LHCN-M2 (cell line): ENCODE results near the gene PIEZO2. TPM values are rescaled to one million over a fixed set of nuclear protein-coding genes. Genes with fewer than 3 reads are reported as not detected.
A peak's percentile ranks its signal among the peaks of the same experiment; 100 is the strongest.
"Not testable (repeated sequence)": the region's sequence is repeated elsewhere in the genome, so short reads cannot be mapped to it uniquely, and the experiment has no call there.

Experiments used
- DNase-seq: peaks from one replicate; pipeline ENCODE4 v3.0.0-alpha.2; 2012; ENCODE audit warnings: low read depth
- polyA plus RNA-seq: library from polyadenylated mRNA; unstranded; fragments of >200 nt; gene quantifications from one replicate; pipeline ENCODE4 v1.2.1, GENCODE V29; 2012; ENCODE audit warnings: missing spikeins
- total RNA-seq: library from RNA; depleted of rRNA; stranded (reverse); fragments of >200 nt; gene quantifications from 2 replicates; pipeline ENCODE4 v1.2.3, GENCODE V29; 2014; rRNA removed

The PIEZO2 gene
- 3.3 and 10.4 TPM in 2 replicates for total RNA-seq
- polyA plus RNA-seq = 2.7 TPM

GRCh38 chr18:11149441-11150270 lies at the start of gene PIEZO2:
Gene PIEZO2, minus strand, starts transcription at chr18:11149569. Its CDS starts 981 bp downstream, at chr18:11148588.
- DNase-seq = peak; percentile 65

GRCh38 chr18:11183637-11184036 lies 34.3 kb upstream of the PIEZO2 start:
- no peak for DNase-seq

DNA sequence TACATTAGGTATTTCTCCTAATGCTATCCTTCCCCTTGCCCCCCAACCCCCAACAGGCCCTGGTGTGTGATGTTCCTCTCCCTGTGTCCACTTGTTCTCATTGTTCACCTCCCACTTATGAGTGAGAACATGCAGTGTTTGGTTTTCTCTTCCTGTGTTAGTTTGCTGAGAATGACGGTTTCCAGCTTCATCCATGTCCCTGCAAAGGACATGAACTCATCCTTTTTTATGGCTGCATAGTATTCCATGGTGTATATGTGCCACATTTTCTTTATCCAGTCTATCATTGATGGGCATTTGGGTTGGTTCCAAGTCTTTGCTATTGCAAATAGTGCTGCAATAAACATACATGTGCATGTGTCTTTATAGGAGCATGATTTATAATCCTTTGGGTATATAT lies 32.3 kb upstream of the PIEZO2 start:
- not testable (repeated sequence) for DNase-seq

- no peak for DNase-seq
Observed at GRCh38 chr18:11179959-11180519, 30.7 kb upstream of the PIEZO2 start.

- peak; percentile 19 for DNase-seq
Observed at GRCh38 chr18:11178951-11179549, 29.7 kb upstream of the PIEZO2 start.

DNA sequence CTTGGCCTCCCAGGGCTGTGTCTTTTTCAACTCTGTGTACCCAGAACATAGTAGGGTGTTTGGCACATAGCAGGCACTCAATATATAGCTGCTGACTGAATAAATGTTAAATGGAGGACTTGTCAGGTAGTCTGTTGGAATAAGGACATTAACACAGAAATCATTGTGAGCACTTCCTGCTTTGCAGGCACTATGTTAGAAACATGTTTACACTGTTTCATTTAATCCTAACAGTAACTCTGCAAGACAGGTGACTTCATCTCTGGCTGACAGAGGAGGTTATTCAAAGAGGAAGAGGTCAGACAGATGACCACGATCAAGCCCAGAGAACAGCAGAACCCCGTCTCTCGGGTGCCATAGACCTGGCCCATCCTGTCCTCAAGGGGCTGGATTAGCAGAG lies 28.0 kb upstream of the PIEZO2 start:
- no peak for DNase-seq

GRCh38 chr18:11176481-11176881 lies 27.1 kb upstream of the PIEZO2 start:
- DNase-seq = peak; percentile 50

DNA sequence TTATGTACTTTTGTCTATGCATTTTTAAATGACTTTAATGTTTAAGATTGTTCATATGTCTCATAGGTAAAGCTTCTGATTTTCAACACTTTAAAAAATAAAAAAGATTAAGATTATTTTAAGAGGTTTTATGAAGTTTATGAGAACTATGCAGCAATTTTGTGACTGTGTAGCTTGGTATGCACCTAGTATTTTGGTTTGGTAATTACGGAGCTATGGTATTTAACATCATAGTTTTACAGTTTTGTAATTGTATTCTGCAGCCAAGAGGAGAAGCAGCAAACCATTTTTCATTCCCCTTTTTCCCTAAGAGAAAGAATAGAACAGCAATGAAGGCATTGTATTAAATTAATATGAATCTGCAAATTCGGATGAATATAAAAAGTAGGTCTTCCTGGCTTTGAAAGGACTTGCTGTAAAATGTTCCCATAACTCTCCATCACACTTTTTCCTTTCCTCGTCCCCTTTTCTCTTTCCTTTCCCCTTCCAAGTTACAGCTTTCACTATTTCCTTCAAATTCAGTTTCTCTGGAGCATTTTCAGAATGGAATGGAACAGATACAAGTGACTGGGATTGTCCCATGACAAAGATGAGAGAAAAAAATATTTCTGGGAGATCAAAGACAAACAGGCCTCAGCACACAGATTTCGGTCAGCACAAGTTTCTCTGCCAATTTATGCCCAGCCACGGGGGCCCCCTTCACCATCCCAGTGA lies 26.1 kb upstream of the PIEZO2 start:
- peak; percentile 42 for DNase-seq

DNA sequence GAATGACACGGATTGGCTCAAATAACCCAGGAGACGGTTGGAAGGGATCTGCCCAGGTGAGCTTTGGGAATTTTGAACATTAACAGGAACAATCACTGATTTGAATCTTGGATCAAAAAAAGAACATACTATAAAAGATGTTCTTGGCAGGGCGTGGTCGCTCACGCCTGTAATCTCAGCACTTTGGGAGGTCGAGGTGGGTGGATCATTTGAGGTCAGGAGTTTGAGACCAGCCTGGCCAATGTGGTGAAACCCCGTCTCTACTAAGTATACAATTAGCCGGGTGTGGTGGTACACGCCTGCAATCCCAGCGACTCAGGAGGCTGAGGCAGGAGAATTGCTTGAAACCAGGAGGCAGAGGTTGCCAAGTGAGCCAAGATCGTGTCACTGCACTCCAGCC lies 24.8 kb upstream of the PIEZO2 start:
- not testable (repeated sequence) for DNase-seq

DNA sequence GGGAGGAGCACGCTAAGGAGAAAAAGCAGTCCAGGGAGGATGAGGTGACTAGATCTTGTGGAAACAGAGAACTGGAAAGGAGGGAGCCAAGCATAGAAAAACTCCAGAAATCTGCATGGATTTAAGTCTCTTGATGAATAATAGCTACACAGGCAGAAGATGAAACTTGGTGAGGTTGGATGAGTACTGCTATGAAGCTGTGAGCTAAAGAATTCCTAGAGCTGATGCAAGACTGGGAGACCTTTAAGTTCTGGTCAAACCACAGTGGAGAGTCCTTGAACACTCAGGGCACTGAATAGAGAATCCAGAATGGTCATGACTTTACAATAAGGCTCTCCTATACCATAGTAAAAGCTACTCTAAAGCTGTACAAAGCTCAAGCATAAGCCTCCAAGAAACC lies 18.4 kb upstream of the PIEZO2 start:
- DNase-seq = no peak

DNA sequence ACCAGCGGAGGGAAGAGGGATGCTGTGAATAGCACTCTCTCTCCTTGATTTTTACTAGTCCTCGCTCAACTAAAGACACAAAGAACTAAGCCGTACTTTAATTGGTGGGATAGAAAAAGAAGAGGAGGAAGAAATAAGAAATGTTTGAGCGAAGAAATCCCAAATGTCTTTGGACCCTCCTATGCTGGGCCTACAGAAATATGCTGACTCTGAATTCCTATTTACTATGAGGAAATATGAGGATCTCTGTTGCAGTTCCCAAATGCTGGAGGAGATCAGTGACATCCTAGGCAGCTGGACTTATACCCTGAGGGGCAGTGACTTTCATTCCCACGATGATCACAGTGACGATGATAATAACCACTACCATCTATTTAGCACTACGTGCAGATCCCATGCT lies 16.6 kb upstream of the PIEZO2 start:
- DNase-seq = no peak

DNA sequence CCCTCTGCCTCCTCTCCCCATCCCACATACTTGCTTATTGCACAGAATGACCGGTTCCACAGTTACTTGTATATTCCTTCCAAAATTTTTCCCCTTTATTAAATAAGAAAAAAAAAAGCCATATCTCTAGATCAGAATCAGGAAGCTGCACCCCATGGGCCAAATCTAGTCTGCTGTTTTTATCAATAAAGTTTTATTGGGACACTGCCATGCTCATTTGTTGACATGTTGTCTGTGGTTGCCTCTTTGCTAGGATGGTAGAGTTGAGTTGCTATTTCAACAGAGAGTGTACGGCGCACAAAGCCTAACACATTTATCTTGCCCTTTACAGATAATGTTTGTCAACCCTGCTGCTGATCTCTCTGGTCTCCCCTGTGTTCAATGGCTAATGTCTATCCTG lies 15.8 kb upstream of the PIEZO2 start:
- no peak for DNase-seq

- no peak for DNase-seq
Observed at GRCh38 chr18:11163665-11164064, 14.3 kb upstream of the PIEZO2 start.

- no peak for DNase-seq
Observed at GRCh38 chr18:11162889-11163288, 13.5 kb upstream of the PIEZO2 start.

GRCh38 chr18:11162462-11162861 lies 13.1 kb upstream of the PIEZO2 start:
- no peak for DNase-seq

DNA sequence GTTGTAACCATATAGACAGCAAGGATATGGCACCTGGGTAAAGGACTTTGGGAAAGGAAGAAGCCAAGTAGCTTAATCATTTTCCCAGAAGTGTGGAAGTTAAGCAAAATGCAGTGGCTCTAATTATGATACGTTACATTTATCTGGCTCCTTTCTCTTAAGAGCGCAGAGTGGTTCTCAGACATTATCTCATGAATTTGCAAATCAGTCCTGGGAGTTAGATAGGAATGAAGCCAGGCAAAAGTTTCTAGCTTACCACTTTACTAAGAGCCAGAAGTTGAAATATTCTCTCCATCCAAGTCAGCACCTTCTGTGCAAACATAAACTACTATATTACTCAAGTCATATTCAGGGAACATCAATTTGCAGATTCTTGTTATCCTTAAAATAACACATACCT lies 10.9 kb upstream of the PIEZO2 start:
- no peak for DNase-seq

DNA sequence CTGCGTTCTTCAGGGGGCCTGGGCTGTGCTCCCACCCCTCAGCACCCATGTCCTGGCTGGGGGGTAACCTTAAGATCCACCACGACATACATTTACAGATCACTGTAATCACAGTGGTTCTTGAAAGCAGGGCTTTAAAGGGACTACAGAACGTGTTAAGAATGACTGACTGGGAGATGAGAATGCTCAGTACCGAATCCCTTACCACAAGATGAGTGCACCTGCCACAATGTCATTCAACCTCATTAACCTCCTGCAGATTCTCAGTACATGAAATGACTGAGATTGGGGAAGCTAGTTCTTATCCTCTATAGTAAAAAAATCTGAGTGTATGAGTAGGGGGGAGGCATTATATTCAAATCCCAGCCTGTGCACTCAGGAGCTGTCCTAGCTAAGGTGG lies 10.5 kb upstream of the PIEZO2 start:
- DNase-seq = no peak

DNA sequence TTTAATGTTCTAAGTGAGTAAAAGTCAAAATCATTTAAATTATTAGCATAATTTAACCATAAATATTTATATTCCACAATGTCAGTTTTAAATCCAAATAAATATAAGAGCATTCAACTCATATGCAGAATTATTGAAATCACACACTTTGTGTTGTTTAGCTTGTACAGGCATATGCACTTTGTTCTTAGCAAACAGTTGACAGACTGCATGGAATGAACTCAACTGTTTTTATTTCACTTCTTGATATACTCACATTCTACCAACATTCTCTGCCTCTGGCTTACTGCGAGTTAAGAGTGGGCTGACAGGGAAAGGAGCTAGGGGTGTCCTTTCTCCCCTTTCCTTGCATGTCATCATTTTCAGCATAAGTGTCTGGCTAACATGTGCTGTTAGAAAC lies 7.6 kb upstream of the PIEZO2 start:
- no peak for DNase-seq

- DNase-seq = no peak
Observed at GRCh38 chr18:11155034-11155759, 5.8 kb upstream of the PIEZO2 start.

DNA sequence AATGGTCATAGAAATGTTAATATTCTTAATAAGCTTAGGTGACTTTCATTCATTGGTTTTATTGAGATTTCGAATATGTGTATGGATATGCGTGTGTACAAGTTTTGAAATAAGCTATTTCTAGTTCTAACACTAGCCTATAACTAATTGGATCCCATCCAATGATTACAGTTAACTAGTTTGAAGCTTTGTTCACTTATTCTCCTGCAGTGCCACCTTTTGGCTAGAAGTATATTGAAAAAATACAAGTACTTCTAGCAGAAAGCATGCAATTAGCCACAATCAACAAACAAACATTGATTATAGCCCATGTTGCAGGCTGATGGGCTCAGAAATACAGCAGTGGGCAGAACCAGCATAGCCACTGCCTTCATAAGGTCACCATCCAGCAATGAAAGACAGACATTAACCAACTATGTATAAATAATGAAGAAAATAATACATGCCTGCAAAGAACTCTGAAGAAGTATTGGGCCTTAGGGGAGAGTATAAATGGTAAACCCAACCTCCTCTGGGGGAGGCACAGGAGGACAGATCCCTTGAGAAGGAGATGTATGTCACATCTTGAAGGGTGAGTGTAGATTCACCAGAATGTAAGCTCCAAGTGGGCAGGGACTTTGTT lies 5.1 kb upstream of the PIEZO2 start:
- peak; percentile 59 for DNase-seq

- no peak for DNase-seq
Observed at GRCh38 chr18:11153097-11153496, 3.7 kb upstream of the PIEZO2 start.
